GM12874 (cell line): ENCODE data around the gene CRIP1.

Source experiments
- CTCF ChIP-seq: IDR thresholded peaks from 2 replicates; pipeline ENCODE4 v1.5.1; 2011; ENCODE audit warnings: low read depth, mild to moderate bottlenecking, control low read depth, low read length, moderate library complexity; ENCODE audit not compliant: insufficient read depth

The CRIP1 gene

DNA sequence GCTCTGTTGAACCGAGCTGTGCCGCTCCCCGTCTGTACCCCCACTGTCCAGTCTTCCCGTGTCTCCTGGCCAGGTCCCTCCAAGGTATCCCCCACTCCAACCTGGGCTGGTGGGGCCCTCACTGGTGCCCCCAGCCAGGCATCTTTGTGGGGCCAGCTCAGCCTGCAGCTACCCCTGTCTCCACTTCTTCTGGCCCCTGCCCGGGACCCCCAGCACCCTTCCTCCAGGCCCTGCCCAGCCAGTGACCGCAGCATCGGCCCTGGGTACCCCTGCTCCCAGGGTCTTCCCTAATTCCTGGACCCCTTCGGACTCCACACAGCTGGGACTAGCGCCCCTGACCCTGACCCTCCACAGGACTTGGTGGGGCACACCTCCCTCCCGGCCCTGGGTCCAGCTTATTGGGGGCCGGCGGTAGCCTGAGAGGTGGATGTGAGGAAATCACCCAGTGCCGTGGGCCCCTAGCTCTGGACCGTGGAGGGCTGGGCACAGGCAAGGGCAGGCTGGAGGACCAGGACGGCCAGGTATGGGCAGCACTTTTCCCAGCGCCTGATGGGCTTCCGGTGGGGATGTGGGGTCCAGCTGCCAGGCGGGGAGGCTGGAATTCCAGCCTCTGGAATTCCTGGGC is 4.1 kb upstream of the CRIP1 start:
- TF ChIP-seq CTCF, result no peak

DNA sequence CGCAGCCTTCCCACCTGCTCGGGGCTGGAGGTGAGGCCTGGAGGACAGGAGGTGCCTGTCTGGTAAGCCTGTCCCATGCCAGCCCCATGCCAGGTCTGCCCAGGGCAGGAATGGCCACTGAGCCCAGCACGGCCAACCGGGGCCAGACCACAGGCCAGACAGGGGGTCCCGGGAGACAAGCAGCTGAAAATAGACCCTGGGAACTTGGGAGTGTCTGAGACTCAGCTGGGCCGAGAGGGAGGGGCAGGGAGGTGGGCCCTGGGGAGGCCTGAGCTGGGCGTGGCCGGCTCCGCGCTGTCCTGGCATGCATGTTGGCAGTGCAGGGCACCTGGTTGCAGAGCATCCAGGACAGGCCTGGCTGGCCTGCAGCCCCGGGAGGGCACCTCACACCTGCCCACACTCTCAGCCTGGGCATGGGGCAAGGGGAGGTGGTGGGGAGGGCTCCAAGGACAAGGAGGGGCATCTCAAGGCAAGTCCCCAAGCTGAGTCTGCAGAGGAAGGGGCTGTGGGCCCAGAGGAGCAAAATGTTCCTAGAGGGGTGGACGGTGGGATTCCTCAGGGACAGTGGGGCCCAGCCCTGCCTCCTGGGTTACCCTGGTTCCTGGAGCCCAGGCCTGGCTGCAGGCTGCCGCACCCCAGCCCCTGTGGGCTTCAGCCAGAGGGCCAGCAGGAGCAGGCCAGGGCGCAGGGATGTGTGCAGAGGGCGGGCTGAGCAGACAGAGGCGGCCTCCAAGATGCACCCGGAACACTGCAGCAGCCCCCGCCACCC is 3.2 kb upstream of the CRIP1 start:
- no peak for TF ChIP-seq CTCF

- no peak for TF ChIP-seq CTCF
Measured at GRCh38 chr14:105484069-105484996, 2.4 kb upstream of the CRIP1 start.

- no peak for TF ChIP-seq CTCF
Measured at GRCh38 chr14:105484997-105485393, 1.7 kb upstream of the CRIP1 start.

GRCh38 chr14:105485739-105486162 is 935 bp upstream of the CRIP1 start:
- peak; percentile 55 for TF ChIP-seq CTCF

- no peak for TF ChIP-seq CTCF
Measured at GRCh38 chr14:105486974-105487448, 325 bp downstream of the CRIP1 start.
